ENCODE results near the gene MRPL1. TPM values are rescaled to one million over a fixed set of nuclear protein-coding genes. Genes with fewer than 3 reads are reported as not detected.

Gene MRPL1
- total RNA-seq = 19.4 and 31.3 TPM in 2 replicates

GRCh38 chr4:77862478-77863216, at the start of gene MRPL1:
MRPL1 (plus strand) TSS chr4:77862830; CDS start chr4:77862849, 19 bp downstream.

GRCh38 chr4:77818602-77819403, 43.8 kb upstream of the MRPL1 start, which contains the start of gene CNOT6L:
CNOT6L (minus strand) TSS chr4:77819368; CDS start chr4:77819308, 60 bp downstream.

Other genes starting within 250 kb of the MRPL1 start
- 16.2 and 22.4 TPM in 2 replicates for gene CNOT6L, start 43.5 kb upstream of the MRPL1 start, total RNA-seq
- gene FRAS1, start 194.5 kb downstream of the MRPL1 start, total RNA-seq = under 0.01 and 0.15 TPM in 2 replicates

All from smooth muscle cell of trachea (primary cell).